ENCODE results near the gene PLXNB3. TPM values are rescaled to one million over a fixed set of nuclear protein-coding genes. Genes with fewer than 3 reads are reported as not detected.

PLXNB3 gene
- total and polyA plus RNA-seq, 2 experiments from 2014 or later: 0.70 to 4.1 TPM

DNA sequence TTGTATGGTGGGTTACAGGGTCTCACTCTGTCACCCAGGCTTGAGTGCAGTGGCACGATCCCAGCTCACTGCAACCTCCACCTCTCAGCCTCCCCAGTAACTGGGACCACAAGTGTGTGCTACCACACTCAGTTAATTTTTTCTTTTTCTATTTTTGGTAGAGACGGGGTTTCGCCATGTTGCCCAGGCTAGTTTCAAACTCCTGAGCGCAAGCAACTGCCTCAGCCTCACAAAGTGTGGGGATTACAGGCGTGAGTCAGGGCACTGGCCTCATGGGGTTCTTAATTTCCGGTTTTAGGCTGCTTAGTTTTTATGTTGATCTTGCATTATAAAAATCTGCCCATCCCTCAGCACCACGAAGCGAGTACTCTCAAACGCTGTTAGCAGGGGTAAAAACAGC lies 46.6 kb upstream of the PLXNB3 start:
- H3K4me1 Mint-ChIP-seq: no peaks in the 10 kb centered on the region
- peaks cover 18% of the 10 kb centered on the region for H3K79me2 ChIP-seq (replicated peaks; ENCODE audit: insufficient read depth)
- H3K27ac Mint-ChIP-seq: no peak overlapping the region
- 0 out of 2 replicates have a peak, but pooled peaks cover 10% of the 10 kb centered on the region for H4K20me1 ChIP-seq (replicated peaks; ENCODE audit: insufficient read depth)
- no peak for TF ChIP-seq EZH2 (IDR thresholded peaks at IDR 0.05; ENCODE audit: low read depth, unreplicated experiment)
- no peak for TF ChIP-seq CREB1 (CRISPR knock-in tag; IDR thresholded peaks at IDR 0.05; ENCODE audit: low read depth)
- H3K27ac ChIP-seq (ENCODE audit: low read depth): no peak overlapping the region
- H3K9me2 ChIP-seq (ENCODE audit: insufficient read depth): no peaks in the 10 kb centered on the region
- H3K4me3 Mint-ChIP-seq: no peak overlapping the region
- H3K4me3 ChIP-seq: no peak overlapping the region
- H3K36me3 ChIP-seq (ENCODE audit: insufficient read depth): no peaks in the 10 kb centered on the region
- peaks cover 62% of the 10 kb centered on the region for H3K36me3 Mint-ChIP-seq (ENCODE audit: low read depth)
- no peaks in the 10 kb centered on the region for H3K27me3 ChIP-seq (ENCODE audit: insufficient read depth)
- no peaks in the 10 kb centered on the region for H3K27me3 Mint-ChIP-seq (ENCODE audit: insufficient read depth, low read depth, poor library complexity)
- H3K4me2 ChIP-seq: no peak overlapping the region
- ATAC-seq (no peak), DNase-seq (ENCODE audit: low spot score) (no peak)
- H3F3A ChIP-seq (replicated peaks; ENCODE audit: low read depth): no peaks in the 10 kb centered on the region
- peaks cover 3% of the 10 kb centered on the region; the same call in 1 of the 2 replicates for H3K4me1 ChIP-seq (ENCODE audit: insufficient read depth)
- no peaks in the 10 kb centered on the region for H3K9me3 Mint-ChIP-seq
- H2AFZ ChIP-seq: no peak overlapping the region

DNA sequence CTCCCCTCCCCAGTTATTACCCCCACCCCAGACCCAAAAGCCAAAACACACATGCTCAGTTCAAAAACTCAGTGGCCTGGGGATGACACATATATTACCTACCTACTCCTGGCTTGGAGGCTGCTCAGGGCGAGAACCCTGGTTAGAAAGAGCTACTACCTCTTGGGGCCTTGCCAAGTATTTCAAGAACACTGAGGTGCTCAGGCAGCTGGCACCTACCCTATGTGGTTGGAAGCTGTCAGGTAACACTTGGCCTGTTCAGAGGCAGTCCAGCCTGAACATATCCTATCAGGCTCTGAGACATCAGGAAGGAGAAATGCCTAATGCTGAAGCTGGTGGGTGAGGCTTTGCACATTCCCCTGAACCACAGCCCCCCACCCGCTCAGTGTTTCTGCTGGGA lies 44.8 kb upstream of the PLXNB3 start:
- H4K20me1 ChIP-seq (replicated peaks; ENCODE audit: insufficient read depth): 0 out of 2 replicates have a peak, but pooled peaks cover 13% of the 10 kb centered on the region
- Mint-ChIP-seq H3K27me3 (ENCODE audit: insufficient read depth, low read depth, poor library complexity) (no peaks in the 10 kb centered on the region), H3K9me3 (no peaks in the 10 kb centered on the region), H3K36me3 (ENCODE audit: low read depth) (peaks cover 55% of the 10 kb centered on the region), H3K4me1 (peaks cover 4% of the 10 kb centered on the region; the same call in 1 of the 3 replicates), H3K4me3 (no peak overlapping the region), H3K27ac (no peak overlapping the region)
- H3K36me3 ChIP-seq (ENCODE audit: insufficient read depth): no peaks in the 10 kb centered on the region
- no peak overlapping the region for H3K4me3 ChIP-seq
- H2AFZ ChIP-seq: no peak overlapping the region
- H3K27ac ChIP-seq (ENCODE audit: low read depth): no peak overlapping the region
- no peaks in the 10 kb centered on the region for H3K9me2 ChIP-seq (ENCODE audit: insufficient read depth)
- H3K4me1 ChIP-seq (ENCODE audit: insufficient read depth): peaks cover 7% of the 10 kb centered on the region; the same call in 1 of the 2 replicates
- no peaks in the 10 kb centered on the region for H3F3A ChIP-seq (replicated peaks; ENCODE audit: low read depth)
- H3K27me3 ChIP-seq (ENCODE audit: insufficient read depth): no peaks in the 10 kb centered on the region
- no peak overlapping the region for H3K4me2 ChIP-seq
- ATAC-seq (no peak), DNase-seq (ENCODE audit: low spot score) (no peak)
- H3K79me2 ChIP-seq (replicated peaks; ENCODE audit: insufficient read depth): peaks cover 29% of the 10 kb centered on the region
- TF ChIP-seq, protein P1, sequence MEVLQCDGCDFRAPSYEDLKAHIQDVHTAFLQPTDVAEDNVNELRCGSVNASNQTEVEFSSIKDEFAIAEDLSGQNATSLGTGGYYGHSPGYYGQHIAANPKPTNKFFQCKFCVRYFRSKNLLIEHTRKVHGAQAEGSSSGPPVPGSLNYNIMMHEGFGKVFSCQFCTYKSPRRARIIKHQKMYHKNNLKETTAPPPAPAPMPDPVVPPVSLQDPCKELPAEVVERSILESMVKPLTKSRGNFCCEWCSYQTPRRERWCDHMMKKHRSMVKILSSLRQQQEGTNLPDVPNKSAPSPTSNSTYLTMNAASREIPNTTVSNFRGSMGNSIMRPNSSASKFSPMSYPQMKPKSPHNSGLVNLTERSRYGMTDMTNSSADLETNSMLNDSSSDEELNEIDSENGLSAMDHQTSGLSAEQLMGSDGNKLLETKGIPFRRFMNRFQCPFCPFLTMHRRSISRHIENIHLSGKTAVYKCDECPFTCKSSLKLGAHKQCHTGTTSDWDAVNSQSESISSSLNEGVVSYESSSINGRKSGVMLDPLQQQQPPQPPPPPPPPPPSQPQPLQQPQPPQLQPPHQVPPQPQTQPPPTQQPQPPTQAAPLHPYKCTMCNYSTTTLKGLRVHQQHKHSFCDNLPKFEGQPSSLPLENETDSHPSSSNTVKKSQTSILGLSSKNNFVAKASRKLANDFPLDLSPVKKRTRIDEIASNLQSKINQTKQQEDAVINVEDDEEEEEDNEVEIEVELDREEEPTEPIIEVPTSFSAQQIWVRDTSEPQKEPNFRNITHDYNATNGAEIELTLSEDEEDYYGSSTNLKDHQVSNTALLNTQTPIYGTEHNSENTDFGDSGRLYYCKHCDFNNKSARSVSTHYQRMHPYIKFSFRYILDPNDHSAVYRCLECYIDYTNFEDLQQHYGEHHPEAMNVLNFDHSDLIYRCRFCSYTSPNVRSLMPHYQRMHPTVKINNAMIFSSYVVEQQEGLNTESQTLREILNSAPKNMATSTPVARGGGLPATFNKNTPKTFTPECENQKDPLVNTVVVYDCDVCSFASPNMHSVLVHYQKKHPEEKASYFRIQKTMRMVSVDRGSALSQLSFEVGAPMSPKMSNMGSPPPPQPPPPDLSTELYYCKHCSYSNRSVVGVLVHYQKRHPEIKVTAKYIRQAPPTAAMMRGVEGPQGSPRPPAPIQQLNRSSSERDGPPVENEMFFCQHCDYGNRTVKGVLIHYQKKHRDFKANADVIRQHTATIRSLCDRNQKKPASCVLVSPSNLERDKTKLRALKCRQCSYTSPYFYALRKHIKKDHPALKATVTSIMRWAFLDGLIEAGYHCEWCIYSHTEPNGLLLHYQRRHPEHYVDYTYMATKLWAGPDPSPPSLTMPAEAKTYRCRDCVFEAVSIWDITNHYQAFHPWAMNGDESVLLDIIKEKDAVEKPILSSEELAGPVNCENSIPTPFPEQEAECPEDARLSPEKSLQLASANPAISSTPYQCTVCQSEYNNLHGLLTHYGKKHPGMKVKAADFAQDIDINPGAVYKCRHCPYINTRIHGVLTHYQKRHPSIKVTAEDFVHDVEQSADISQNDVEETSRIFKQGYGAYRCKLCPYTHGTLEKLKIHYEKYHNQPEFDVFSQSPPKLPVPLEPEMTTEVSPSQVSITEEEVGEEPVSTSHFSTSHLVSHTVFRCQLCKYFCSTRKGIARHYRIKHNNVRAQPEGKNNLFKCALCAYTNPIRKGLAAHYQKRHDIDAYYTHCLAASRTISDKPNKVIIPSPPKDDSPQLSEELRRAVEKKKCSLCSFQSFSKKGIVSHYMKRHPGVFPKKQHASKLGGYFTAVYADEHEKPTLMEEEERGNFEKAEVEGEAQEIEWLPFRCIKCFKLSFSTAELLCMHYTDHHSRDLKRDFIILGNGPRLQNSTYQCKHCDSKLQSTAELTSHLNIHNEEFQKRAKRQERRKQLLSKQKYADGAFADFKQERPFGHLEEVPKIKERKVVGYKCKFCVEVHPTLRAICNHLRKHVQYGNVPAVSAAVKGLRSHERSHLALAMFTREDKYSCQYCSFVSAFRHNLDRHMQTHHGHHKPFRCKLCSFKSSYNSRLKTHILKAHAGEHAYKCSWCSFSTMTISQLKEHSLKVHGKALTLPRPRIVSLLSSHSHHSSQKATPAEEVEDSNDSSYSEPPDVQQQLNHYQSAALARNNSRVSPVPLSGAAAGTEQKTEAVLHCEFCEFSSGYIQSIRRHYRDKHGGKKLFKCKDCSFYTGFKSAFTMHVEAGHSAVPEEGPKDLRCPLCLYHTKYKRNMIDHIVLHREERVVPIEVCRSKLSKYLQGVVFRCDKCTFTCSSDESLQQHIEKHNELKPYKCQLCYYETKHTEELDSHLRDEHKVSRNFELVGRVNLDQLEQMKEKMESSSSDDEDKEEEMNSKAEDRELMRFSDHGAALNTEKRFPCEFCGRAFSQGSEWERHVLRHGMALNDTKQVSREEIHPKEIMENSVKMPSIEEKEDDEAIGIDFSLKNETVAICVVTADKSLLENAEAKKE (CRISPR knock-in tag; IDR thresholded peaks at IDR 0.05): no peak
- TF ChIP-seq, protein P2, sequence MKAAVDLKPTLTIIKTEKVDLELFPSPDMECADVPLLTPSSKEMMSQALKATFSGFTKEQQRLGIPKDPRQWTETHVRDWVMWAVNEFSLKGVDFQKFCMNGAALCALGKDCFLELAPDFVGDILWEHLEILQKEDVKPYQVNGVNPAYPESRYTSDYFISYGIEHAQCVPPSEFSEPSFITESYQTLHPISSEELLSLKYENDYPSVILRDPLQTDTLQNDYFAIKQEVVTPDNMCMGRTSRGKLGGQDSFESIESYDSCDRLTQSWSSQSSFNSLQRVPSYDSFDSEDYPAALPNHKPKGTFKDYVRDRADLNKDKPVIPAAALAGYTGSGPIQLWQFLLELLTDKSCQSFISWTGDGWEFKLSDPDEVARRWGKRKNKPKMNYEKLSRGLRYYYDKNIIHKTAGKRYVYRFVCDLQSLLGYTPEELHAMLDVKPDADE (IDR thresholded peaks at IDR 0.05): no peak
- TF ChIP-seq, protein P3, sequence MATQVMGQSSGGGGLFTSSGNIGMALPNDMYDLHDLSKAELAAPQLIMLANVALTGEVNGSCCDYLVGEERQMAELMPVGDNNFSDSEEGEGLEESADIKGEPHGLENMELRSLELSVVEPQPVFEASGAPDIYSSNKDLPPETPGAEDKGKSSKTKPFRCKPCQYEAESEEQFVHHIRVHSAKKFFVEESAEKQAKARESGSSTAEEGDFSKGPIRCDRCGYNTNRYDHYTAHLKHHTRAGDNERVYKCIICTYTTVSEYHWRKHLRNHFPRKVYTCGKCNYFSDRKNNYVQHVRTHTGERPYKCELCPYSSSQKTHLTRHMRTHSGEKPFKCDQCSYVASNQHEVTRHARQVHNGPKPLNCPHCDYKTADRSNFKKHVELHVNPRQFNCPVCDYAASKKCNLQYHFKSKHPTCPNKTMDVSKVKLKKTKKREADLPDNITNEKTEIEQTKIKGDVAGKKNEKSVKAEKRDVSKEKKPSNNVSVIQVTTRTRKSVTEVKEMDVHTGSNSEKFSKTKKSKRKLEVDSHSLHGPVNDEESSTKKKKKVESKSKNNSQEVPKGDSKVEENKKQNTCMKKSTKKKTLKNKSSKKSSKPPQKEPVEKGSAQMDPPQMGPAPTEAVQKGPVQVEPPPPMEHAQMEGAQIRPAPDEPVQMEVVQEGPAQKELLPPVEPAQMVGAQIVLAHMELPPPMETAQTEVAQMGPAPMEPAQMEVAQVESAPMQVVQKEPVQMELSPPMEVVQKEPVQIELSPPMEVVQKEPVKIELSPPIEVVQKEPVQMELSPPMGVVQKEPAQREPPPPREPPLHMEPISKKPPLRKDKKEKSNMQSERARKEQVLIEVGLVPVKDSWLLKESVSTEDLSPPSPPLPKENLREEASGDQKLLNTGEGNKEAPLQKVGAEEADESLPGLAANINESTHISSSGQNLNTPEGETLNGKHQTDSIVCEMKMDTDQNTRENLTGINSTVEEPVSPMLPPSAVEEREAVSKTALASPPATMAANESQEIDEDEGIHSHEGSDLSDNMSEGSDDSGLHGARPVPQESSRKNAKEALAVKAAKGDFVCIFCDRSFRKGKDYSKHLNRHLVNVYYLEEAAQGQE (IDR thresholded peaks at IDR 0.05; ENCODE audit: unreplicated experiment): no peak
- TF ChIP-seq ZNF114 (CRISPR knock-in tag; IDR thresholded peaks at IDR 0.05) (no peak), POLR2AphosphoS5 (IDR thresholded peaks at IDR 0.05; ENCODE audit: low read depth) (no peak), STAT1 (IDR thresholded peaks at IDR 0.05; ENCODE audit: unreplicated experiment) (no peak), EZH2 (IDR thresholded peaks at IDR 0.05; ENCODE audit: low read depth, unreplicated experiment) (no peak), ZNF331 (CRISPR knock-in tag; IDR thresholded peaks at IDR 0.05; ENCODE audit: low read depth) (no peak)

Measured in GM23338 (cell line).